Measurements from ENCODE around the gene KLHL7.

Gene KLHL7

DNA sequence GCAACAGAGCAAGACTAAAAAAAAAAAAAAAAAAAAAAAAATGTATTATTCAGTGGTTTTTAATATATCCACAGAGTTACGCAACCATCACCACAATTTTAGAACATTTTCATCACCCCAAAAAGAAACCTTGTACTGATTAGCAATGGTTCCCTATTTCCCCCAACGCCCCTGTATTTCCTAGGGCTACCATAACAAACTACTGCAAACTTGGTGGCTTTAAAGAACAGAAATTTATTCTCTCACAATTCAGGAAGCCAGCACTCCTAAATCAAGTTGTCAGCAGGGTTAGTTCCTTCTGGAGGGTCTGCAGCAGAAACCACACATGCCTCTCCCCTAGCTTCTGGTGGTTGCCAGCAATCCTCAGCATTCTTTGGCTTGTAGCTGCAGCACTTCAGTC is 70.4 kb downstream of the KLHL7 start:
- no peak for DNase-seq (ENCODE audit: low read depth, low spot score)
- H3K4me3 ChIP-seq (ENCODE audit: low read depth, low read length), result no peak overlapping the region
- CTCF ChIA-PET, result no interaction called here
- POLR2A ChIA-PET, result no interaction called here
- TF ChIP-seq, protein P1, sequence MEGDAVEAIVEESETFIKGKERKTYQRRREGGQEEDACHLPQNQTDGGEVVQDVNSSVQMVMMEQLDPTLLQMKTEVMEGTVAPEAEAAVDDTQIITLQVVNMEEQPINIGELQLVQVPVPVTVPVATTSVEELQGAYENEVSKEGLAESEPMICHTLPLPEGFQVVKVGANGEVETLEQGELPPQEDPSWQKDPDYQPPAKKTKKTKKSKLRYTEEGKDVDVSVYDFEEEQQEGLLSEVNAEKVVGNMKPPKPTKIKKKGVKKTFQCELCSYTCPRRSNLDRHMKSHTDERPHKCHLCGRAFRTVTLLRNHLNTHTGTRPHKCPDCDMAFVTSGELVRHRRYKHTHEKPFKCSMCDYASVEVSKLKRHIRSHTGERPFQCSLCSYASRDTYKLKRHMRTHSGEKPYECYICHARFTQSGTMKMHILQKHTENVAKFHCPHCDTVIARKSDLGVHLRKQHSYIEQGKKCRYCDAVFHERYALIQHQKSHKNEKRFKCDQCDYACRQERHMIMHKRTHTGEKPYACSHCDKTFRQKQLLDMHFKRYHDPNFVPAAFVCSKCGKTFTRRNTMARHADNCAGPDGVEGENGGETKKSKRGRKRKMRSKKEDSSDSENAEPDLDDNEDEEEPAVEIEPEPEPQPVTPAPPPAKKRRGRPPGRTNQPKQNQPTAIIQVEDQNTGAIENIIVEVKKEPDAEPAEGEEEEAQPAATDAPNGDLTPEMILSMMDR (IDR thresholded peaks at IDR 0.05; ENCODE audit: insufficient read depth, low read length, missing control alignments), result no peak

DNA sequence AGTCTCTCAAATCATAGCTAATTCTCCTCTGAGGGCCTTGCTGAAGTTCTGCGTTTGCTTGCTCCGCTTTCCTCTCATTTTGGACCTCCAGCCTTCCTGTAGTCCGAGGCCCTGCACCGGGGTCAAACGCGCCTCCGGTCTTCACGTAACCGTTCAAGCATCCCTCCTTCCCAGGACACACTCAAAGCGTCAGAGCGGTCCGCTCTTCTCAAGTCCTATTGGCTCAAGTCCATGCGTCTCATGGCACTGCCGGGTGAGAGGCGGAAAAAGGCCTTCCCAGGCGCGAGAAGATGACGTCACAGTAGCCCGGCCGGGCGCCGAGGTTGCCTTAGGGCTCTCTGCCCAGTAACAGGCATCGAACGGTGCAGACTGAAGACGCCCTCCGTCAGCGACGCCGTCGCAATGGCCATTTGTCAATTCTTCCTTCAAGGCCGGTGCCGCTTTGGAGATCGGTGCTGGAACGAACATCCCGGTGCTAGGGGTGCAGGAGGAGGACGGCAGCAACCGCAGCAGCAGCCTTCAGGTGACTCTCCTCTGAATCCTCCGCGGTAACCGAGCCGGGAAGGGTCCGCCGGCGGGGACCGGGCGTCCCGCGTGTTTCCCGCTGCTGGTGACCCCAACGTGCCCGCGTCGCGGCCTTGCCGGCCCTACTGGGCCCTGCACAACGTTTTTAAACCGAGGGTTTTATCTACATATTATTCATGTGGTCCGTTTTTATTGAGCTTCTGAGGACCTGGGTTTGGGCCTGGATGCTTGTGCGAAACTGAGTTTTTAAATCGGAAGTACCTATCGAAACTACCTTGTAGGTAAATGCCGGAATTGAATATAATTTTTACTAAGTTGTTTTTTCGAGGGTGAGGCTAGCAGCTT is 76.3 kb downstream of the KLHL7 start, which contains the start of gene NUP42:
NUP42 (plus strand) TSS at position 365 of the 870 bp plus-strand sequence; CDS start at position 403, 38 bp downstream.
- TF ChIP-seq, protein P1 (IDR thresholded peaks at IDR 0.05; ENCODE audit: insufficient read depth, low read length, missing control alignments), result no peak
- H3K4me3 ChIP-seq (ENCODE audit: low read depth, low read length), result peak within 1 kb of the TSS; percentile 97
- ChIA-PET POLR2A (no interaction called here), CTCF (interaction anchor here (0.6 to 5.6 kb wide), 7 partner anchors 16 to 621 kb away, joined by 3 to 54 read pairs (median 3); no protein-coding TSS in a partner anchor)
- DNase-seq (ENCODE audit: low read depth, low spot score), result peak; percentile 96

DNA sequence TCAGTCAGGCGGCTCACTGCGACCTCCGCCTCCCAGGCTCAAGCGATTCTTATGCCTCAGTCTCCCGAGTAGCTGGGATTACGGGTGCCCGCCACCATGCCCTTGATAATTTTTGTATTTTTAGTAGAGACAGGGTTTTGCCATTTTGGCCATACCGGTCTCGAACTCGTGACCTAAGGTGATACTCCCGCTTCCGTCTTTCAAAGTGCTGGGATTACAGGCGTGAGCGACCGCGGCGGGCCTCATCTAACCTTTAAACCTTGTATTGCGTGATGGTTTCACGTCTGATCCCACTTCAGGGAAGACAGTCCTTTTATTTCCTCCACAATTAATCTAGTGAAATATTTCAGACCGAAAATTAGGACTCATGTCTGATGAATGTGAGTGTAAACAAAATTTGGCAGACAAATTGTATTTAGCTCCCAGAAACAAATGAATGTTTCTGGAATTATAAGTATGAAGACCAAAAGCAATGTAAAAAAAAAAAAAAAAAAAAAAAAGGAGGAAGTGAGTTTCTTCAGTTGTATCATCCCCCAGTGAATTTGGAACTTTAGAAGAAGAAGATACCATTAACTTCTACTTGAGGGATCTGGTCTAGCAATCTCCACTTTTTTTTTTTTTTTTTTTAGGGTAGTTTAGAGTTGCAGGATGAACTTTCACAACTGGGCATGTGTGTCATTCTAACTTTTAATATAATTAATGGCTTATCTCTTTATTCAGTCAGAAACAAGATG is 77.9 kb downstream of the KLHL7 start:
- H3K4me3 ChIP-seq (ENCODE audit: low read depth, low read length), result peak overlapping the region; percentile 97
- ChIA-PET POLR2A (no interaction called here), CTCF (interaction anchor here (0.7 to 5.6 kb wide), 14 partner anchors 9 to 365 kb away, joined by 3 to 54 read pairs (median 8); no protein-coding TSS in a partner anchor)
- no peak for DNase-seq (ENCODE audit: low read depth, low spot score)
- TF ChIP-seq, protein P1 (IDR thresholded peaks at IDR 0.05; ENCODE audit: insufficient read depth, low read length, missing control alignments), result no peak

DNA sequence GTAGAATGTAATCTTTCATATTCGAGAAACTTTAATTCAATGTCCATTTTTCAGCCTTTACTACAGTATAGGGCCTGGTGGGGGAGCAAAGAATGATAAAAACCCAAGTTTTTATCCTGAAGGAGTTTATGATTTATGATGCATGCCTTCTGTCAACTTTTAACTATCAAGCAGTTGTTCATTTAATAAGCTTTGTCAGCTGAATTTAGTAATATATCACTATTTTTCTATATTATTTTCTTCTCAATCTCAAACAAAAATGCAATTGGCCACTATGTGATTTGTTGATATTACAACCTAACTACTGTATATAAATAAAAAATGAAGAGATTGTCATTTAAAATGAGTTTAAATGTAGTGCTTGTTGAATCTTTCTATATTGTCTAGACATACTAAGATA is 78.7 kb downstream of the KLHL7 start:
- no peak overlapping the region for H3K4me3 ChIP-seq (ENCODE audit: low read depth, low read length)
- TF ChIP-seq, protein P1 (IDR thresholded peaks at IDR 0.05; ENCODE audit: insufficient read depth, low read length, missing control alignments), result no peak
- POLR2A ChIA-PET, result no interaction called here
- CTCF ChIA-PET, result interaction anchor here (0.7 to 5.6 kb wide), 22 partner anchors 9 to 624 kb away, joined by 3 to 54 read pairs (median 6); no protein-coding TSS in a partner anchor
- no peak for DNase-seq (ENCODE audit: low read depth, low spot score)

DNA sequence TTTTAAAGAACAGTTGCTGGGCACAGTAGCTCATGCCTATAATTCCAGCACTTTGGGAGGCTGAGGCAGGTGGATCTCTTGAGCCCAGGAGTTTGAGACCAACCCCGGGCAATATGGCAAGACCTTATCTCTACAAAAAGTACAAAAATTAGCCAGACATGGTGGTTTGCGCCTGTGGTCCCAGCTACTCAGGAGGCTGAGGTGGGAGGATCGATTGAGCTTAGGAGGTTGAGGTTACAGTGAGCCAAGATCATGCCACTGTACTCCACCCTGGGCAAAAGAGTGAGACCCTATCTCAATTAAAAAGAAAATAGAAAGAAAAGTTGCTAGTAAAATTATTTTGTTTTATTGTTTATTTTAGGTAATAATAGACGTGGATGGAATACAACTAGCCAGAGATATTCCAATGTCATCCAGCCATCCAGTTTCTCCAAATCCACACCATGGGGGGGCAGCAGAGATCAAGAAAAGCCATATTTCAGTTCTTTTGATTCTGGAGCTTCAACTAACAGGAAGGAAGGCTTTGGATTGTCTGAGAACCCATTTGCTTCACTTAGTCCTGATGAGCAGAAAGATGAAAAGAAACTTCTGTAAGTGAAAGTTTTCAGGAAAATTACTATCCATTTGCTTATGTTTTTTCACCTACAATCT is 79.2 kb downstream of the KLHL7 start:
- H3K4me3 ChIP-seq (ENCODE audit: low read depth, low read length), result no peak overlapping the region
- CTCF ChIA-PET, result interaction anchor here (0.6 to 5.6 kb wide), 30 partner anchors 8 to 624 kb away, joined by 3 to 54 read pairs (median 4); partner anchors contain the start of gene GPNMB
- POLR2A ChIA-PET, result no interaction called here
- no peak for DNase-seq (ENCODE audit: low read depth, low spot score)
- TF ChIP-seq, protein P1 (IDR thresholded peaks at IDR 0.05; ENCODE audit: insufficient read depth, low read length, missing control alignments), result peak; percentile 55
